PFSK-1 (cell line): Measurements from ENCODE around the gene TAS2R16.

ENCODE experiments used
- POLR2AphosphoS5 ChIP-seq: IDR thresholded peaks from 2 replicates; pipeline ENCODE4 v1.6.1; 2012; ENCODE audit warnings: low read depth, mild to moderate bottlenecking, control low read depth, low read length, moderate library complexity
- SIN3A ChIP-seq: IDR thresholded peaks from 2 replicates; pipeline ENCODE4 v1.6.1; 2012; ENCODE audit warnings: mild to moderate bottlenecking, low read length, moderate library complexity, borderline replicate concordance; ENCODE audit not compliant: insufficient read depth
- TAF1 ChIP-seq: IDR thresholded peaks from 2 replicates; pipeline ENCODE4 v1.6.1; 2012; ENCODE audit warnings: low read length, control low read depth, borderline replicate concordance; ENCODE audit not compliant: insufficient read depth
- TF ChIP-seq, protein P1 (sequence below), 2 experiments: IDR thresholded peaks; 2 replicates each; pipeline versions ENCODE4 v1.6.1 to v1.8.0; 2011 to 2012; ENCODE audit warnings: low read depth in 2 of 2, low read length in 2 of 2, control low read depth in 1 of 2, inconsistent platforms in 1 of 2, mild to moderate bottlenecking in 1 of 2, moderate library complexity in 1 of 2; ENCODE audit not compliant: insufficient read depth in 1 of 2

DNA sequence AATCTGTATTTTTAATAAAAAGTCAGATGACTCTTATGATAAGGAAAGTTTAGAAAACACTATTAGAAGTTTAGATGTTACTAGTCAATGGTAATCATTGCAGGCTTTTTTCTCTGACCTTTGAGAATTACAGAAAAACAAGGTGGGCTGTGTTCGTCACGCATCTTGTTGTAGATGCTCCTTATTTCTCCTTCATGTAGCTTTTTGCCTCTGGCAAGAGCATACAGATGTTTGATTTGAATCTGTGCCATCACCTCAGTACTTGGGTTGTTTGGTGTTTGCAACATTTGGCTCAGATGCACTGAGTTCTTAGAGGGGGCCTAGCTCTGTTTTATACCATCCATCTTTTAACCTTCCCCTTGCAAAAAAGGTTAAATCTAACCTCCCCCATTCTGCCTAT lies 11.5 kb downstream of the TAS2R16 start:
- TF ChIP-seq SIN3A: no peak
- no peak for TF ChIP-seq TAF1
- TF ChIP-seq, protein P1, sequence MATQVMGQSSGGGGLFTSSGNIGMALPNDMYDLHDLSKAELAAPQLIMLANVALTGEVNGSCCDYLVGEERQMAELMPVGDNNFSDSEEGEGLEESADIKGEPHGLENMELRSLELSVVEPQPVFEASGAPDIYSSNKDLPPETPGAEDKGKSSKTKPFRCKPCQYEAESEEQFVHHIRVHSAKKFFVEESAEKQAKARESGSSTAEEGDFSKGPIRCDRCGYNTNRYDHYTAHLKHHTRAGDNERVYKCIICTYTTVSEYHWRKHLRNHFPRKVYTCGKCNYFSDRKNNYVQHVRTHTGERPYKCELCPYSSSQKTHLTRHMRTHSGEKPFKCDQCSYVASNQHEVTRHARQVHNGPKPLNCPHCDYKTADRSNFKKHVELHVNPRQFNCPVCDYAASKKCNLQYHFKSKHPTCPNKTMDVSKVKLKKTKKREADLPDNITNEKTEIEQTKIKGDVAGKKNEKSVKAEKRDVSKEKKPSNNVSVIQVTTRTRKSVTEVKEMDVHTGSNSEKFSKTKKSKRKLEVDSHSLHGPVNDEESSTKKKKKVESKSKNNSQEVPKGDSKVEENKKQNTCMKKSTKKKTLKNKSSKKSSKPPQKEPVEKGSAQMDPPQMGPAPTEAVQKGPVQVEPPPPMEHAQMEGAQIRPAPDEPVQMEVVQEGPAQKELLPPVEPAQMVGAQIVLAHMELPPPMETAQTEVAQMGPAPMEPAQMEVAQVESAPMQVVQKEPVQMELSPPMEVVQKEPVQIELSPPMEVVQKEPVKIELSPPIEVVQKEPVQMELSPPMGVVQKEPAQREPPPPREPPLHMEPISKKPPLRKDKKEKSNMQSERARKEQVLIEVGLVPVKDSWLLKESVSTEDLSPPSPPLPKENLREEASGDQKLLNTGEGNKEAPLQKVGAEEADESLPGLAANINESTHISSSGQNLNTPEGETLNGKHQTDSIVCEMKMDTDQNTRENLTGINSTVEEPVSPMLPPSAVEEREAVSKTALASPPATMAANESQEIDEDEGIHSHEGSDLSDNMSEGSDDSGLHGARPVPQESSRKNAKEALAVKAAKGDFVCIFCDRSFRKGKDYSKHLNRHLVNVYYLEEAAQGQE (IDR thresholded peaks at IDR 0.05; ENCODE audit: insufficient read depth in 1 of 2, low read depth in 2 of 2, low read length in 2 of 2): no peak
- TF ChIP-seq POLR2AphosphoS5: no peak
